ENCODE measurements around the gene MRPL21. TPM values are rescaled to one million over a fixed set of nuclear protein-coding genes. Genes with fewer than 3 reads are reported as not detected.

Gene MRPL21
- total and polyA plus RNA-seq, 2 of the 13 experiments (the other 11 are each of a cell fraction or from before 2014, with no cell fraction given): 61.5 to 100 TPM

- peak; percentile 94 for TF ChIP-seq ZBTB4 (CRISPR knock-in tag; IDR thresholded peaks at IDR 0.05; ENCODE audit: borderline replicate concordance)
- TF ChIP-seq SRY (CRISPR knock-in tag; IDR thresholded peaks at IDR 0.05): peak; percentile 94; the same call in 1 of the 2 replicates
- TF ChIP-seq RNF219 (CRISPR knock-in tag; IDR thresholded peaks at IDR 0.05): no peak
- TF ChIP-seq BRCA1 (CRISPR knock-in tag; IDR thresholded peaks at IDR 0.05): peak; percentile 78; the same call in 1 of the 2 replicates
- TF ChIP-seq KDM5B (CRISPR knock-in tag; IDR thresholded peaks at IDR 0.05; ENCODE audit: borderline replicate concordance): peak; percentile 96
- TF ChIP-seq MNT (IDR thresholded peaks at IDR 0.05): no peak
- peak; percentile 96 for TF ChIP-seq CBFB (CRISPR knock-in tag; IDR thresholded peaks at IDR 0.05)
- TF ChIP-seq SP4 (CRISPR knock-in tag; IDR thresholded peaks at IDR 0.05): peak; percentile 54; the same call in 1 of the 2 replicates
- peak; percentile 82 for TF ChIP-seq TEAD3 (CRISPR knock-in tag; optimal IDR thresholded peaks at IDR 0.05; ENCODE audit: borderline replicate concordance)
- TF ChIP-seq ARID3A (IDR thresholded peaks at IDR 0.05; ENCODE audit: low read depth, low read length): no peak
- no peak; the same call in 1 of the 2 replicates for TF ChIP-seq ZNF691 (CRISPR knock-in tag; IDR thresholded peaks at IDR 0.05; ENCODE audit: borderline replicate concordance, low read depth)
- TF ChIP-seq ZNF567 (CRISPR knock-in tag; IDR thresholded peaks at IDR 0.05; ENCODE audit: borderline replicate concordance): peak; percentile 75; the same call in 1 of the 2 replicates
These were observed at the start of gene MRPL21, which contains the start of gene IGHMBP2 (continued) for GRCh38 chr11:68903288-68904247.

All from HepG2 (cell line).